B cell (primary cell): ENCODE results near the gene ANKRD2.
A peak's percentile ranks its signal among the peaks of the same experiment; 100 is the strongest.

Experiments
- EZH2 ChIP-seq: IDR thresholded peaks from 2 replicates; pipeline ENCODE4 v1.6.1; 2012; ENCODE audit warnings: borderline replicate concordance, low read depth, mild to moderate bottlenecking, moderate library complexity, low read length; ENCODE audit not compliant: insufficient read depth, poor library complexity, severe bottlenecking
- TF ChIP-seq, protein P1 (sequence below): fragments of 200-600 bp; IDR thresholded peaks from one replicate; pipeline ENCODE4 v1.8.0; 2022; ENCODE audit warnings: antibody characterized with exemption, mild to moderate bottlenecking

- TF ChIP-seq, protein P1, sequence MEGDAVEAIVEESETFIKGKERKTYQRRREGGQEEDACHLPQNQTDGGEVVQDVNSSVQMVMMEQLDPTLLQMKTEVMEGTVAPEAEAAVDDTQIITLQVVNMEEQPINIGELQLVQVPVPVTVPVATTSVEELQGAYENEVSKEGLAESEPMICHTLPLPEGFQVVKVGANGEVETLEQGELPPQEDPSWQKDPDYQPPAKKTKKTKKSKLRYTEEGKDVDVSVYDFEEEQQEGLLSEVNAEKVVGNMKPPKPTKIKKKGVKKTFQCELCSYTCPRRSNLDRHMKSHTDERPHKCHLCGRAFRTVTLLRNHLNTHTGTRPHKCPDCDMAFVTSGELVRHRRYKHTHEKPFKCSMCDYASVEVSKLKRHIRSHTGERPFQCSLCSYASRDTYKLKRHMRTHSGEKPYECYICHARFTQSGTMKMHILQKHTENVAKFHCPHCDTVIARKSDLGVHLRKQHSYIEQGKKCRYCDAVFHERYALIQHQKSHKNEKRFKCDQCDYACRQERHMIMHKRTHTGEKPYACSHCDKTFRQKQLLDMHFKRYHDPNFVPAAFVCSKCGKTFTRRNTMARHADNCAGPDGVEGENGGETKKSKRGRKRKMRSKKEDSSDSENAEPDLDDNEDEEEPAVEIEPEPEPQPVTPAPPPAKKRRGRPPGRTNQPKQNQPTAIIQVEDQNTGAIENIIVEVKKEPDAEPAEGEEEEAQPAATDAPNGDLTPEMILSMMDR = peak; percentile 72
- TF ChIP-seq EZH2 = no peak
Observed at GRCh38 chr10:97572214-97572989, at the start of gene ANKRD2.
